Stomach smooth muscle (tissue), 2 donors: ENCODE measurements around the gene DBT.

Experiments used
- H3K27ac ChIP-seq: one replicate; pipeline ENCODE4 v1.7.0; 2013; ENCODE audit warnings: mild to moderate bottlenecking, low read length, inconsistent platforms
- H3K27me3 ChIP-seq, 2 donors: one replicate each; pipeline ENCODE4 v1.7.0; 2013; ENCODE audit warnings: low read length in 2 of 2; ENCODE audit not compliant: insufficient read depth in 2 of 2, control insufficient read depth in 1 of 2
- H3K36me3 ChIP-seq, 2 donors: one replicate each; pipeline ENCODE4 v1.7.0; 2013; ENCODE audit warnings: low read length in 2 of 2; ENCODE audit not compliant: control insufficient read depth in 2 of 2, insufficient read depth in 2 of 2
- H3K4me1 ChIP-seq: one replicate; pipeline ENCODE4 v1.7.0; 2013; ENCODE audit warnings: low read length; ENCODE audit not compliant: control insufficient read depth, insufficient read depth
- H3K4me3 ChIP-seq, 2 donors: one replicate each; pipeline ENCODE4 v1.7.0; 2013; ENCODE audit warnings: low read length in 2 of 2
- H3K9ac ChIP-seq, 2 donors: one replicate each; pipeline ENCODE4 v1.7.0; 2013; ENCODE audit warnings: low read length in 2 of 2, mild to moderate bottlenecking in 1 of 2
- H3K9me3 ChIP-seq, 2 donors: one replicate each; pipeline ENCODE4 v1.7.0; 2013; ENCODE audit warnings: low read length in 2 of 2; ENCODE audit not compliant: control insufficient read depth in 2 of 2
- donor health status: healthy.
- donor health status: Pancreatic carcinoma.

DBT gene

DNA sequence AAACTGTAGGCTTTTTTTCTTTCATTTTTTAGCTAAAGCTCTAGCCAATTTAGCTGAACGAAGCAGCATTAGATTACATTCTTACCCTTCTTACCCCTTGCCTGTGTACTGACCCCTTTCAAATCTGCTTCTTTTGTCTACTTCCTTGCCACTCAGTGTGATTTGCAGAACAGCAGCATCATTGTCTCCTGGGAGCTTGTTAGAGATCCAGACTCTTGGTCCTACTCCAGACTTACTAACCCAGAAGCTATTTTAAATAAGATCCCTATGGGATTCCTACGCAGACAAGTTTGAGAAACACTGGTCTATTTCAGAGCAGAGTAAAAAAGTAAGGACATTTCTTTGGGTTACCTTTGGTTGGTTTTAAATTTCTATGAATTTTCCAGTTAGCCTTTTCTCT is 85.4 kb downstream of the DBT start:
- Histone ChIP-seq H3K4me3 (no peak overlapping the region), H3K9me3 (no peaks in the 10 kb centered on the region), H3K4me1 (no peaks in the 10 kb centered on the region), H3K27ac (no peak overlapping the region), H3K36me3 (no peaks in the 10 kb centered on the region), H3K9ac (no peak overlapping the region), H3K27me3 (no peaks in the 10 kb centered on the region)

- H3K4me3 ChIP-seq = no peak overlapping the region
These were observed 86.8 kb downstream of the DBT start for GRCh38 chr1:100162881-100163280.

DNA sequence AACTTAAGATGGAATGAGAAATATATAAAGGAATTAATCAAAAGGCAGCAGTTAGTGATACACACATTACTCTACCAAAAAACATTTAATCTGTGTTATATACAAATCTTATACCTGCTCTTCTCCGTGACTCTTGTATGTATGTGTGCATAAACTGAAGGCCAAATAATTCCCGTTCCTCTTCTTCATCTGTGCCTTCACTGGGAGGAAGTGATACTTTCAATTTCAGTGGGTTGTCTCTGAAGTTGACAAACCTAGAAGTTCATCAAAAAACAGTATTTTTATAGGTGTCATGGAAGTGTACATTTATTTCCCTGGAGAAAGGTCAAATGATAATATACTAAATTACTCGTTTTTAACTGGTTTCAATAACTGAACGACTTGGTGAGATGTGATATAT is 97.4 kb downstream of the DBT start:
- Histone ChIP-seq H3K36me3 (peaks cover 7 to 8% of the 10 kb centered on the region in 2 donors), H3K27me3 (no peaks in the 10 kb centered on the region), H3K4me1 (no peaks in the 10 kb centered on the region), H3K9ac (no peak overlapping the region), H3K9me3 (no peaks in the 10 kb centered on the region), H3K27ac (no peak overlapping the region), H3K4me3 (no peak overlapping the region)

More at GRCh38 chr1:100162881-100163280, 86.8 kb downstream of the DBT start:
- Histone ChIP-seq H3K9me3 (no peaks in the 10 kb centered on the region), H3K36me3 (no peaks in the 10 kb centered on the region), H3K27ac (no peak overlapping the region), H3K27me3 (no peaks in the 10 kb centered on the region), H3K4me1 (no peaks in the 10 kb centered on the region), H3K9ac (no peak overlapping the region)

GRCh38 chr1:100151679-100152078 is 98.0 kb downstream of the DBT start:
- Histone ChIP-seq H3K4me1 (no peaks in the 10 kb centered on the region), H3K9me3 (no peaks in the 10 kb centered on the region), H3K36me3 (peaks cover 8 to 9% of the 10 kb centered on the region in 2 donors), H3K27me3 (no peaks in the 10 kb centered on the region), H3K27ac (no peak overlapping the region), H3K9ac (no peak overlapping the region), H3K4me3 (no peak overlapping the region)

GRCh38 chr1:100147875-100148274 is 101.8 kb downstream of the DBT start:
- no peak overlapping the region for H3K27ac ChIP-seq
- no peaks in the 10 kb centered on the region for H3K9me3 ChIP-seq
- H3K36me3 ChIP-seq = peaks cover 22 to 23% of the 10 kb centered on the region in 2 donors
- no peaks in the 10 kb centered on the region for H3K27me3 ChIP-seq
- no peak overlapping the region for H3K4me3 ChIP-seq
- no peaks in the 10 kb centered on the region for H3K4me1 ChIP-seq
- no peak overlapping the region for H3K9ac ChIP-seq

DNA sequence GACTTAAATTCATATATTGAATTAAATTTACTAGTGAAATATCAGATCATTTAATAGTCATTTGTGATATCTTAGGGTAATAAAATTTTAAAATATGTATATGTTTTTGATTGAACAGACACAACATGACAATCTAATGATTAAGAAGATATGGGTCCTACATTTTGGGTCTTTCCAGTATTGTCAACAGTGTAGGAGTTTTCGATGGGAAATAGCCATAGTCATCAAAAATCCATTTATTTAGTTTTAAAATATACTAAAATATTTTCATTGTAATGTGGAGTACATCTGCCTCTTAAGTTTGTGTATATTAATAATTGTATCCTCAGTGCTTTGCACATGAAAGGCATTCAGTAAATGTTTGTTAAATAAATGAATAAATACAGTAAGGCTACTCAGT is 102.7 kb downstream of the DBT start:
- H3K36me3 ChIP-seq = peaks cover 26 to 29% of the 10 kb centered on the region in 2 donors
- H3K4me1 ChIP-seq = no peaks in the 10 kb centered on the region
- H3K27me3 ChIP-seq = no peaks in the 10 kb centered on the region
- H3K9me3 ChIP-seq = no peaks in the 10 kb centered on the region
- H3K27ac ChIP-seq = no peak overlapping the region
- H3K9ac ChIP-seq = no peak overlapping the region
- no peak overlapping the region for H3K4me3 ChIP-seq

GRCh38 chr1:100145116-100145515 is 104.5 kb downstream of the DBT start:
- Histone ChIP-seq H3K27me3 (no peaks in the 10 kb centered on the region), H3K9me3 (no peaks in the 10 kb centered on the region), H3K36me3 (peaks cover 41 to 43% of the 10 kb centered on the region in 2 donors), H3K27ac (no peak overlapping the region), H3K4me3 (no peak overlapping the region), H3K4me1 (no peaks in the 10 kb centered on the region), H3K9ac (no peak overlapping the region)

- peaks cover 46 to 50% of the 10 kb centered on the region in 2 donors for H3K36me3 ChIP-seq
These were observed 107.3 kb downstream of the DBT start for GRCh38 chr1:100142343-100142742.

DNA sequence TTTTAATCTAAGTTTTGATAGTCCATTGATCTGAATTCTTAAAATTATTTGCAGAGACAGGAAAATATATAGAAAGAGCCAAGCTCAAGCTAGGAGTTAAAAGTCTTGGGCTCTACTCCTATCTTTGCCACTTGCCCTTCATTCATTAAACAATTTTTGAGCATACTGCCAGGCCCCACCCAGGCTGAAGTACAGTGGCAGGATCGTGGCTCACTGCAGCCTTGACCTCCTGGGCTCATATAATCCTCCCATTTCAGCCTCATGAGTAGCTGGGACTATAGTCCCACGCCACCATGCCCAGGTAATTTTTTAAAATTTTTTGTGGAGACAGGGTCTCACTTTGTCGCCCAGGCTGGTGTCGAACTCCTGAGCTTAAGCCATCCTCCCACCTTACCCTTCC is 108.4 kb downstream of the DBT start:
- no peak overlapping the region for H3K27ac ChIP-seq
- no peak overlapping the region for H3K4me3 ChIP-seq
- no peaks in the 10 kb centered on the region for H3K9me3 ChIP-seq
- H3K27me3 ChIP-seq = no peaks in the 10 kb centered on the region
- no peaks in the 10 kb centered on the region for H3K4me1 ChIP-seq
- no peak overlapping the region for H3K9ac ChIP-seq
- peaks cover 48 to 50% of the 10 kb centered on the region in 2 donors for H3K36me3 ChIP-seq

More at GRCh38 chr1:100142343-100142742, 107.3 kb downstream of the DBT start:
- H3K9ac ChIP-seq = no peak overlapping the region
- no peaks in the 10 kb centered on the region for H3K9me3 ChIP-seq
- no peaks in the 10 kb centered on the region for H3K27me3 ChIP-seq
- no peak overlapping the region for H3K27ac ChIP-seq
- H3K4me3 ChIP-seq = no peak overlapping the region
- H3K4me1 ChIP-seq = no peaks in the 10 kb centered on the region

DNA sequence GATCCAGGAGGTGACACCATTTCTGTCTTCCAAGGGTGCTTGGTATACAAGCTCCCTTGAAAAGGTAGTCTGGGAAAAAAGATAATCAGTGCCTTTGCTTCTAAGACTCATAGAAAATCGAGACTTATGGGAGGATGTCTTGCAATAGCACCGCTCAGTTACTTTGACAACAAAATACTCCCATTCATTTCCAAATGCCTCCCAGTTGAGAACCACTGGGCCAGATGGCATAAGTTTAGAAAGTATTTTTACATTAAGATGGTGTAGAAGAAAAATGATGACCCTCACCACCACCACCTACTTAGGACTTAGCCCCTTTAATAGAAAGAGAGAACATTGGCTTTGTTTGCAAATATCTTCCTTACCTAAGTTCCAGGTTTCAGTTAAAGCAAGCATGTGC is 112.0 kb downstream of the DBT start:
- H3K4me3 ChIP-seq = no peak overlapping the region
- H3K27ac ChIP-seq = no peak overlapping the region
- no peaks in the 10 kb centered on the region for H3K9me3 ChIP-seq
- H3K27me3 ChIP-seq = no peaks in the 10 kb centered on the region
- no peaks in the 10 kb centered on the region for H3K4me1 ChIP-seq
- H3K9ac ChIP-seq = no peak overlapping the region
- peaks cover 33 to 36% of the 10 kb centered on the region in 2 donors for H3K36me3 ChIP-seq
